B cell (primary cell): Measurements from ENCODE around the gene RDH8. TPM values are rescaled to one million over a fixed set of nuclear protein-coding genes. Genes with fewer than 3 reads are reported as not detected.

Source experiments
- ATAC-seq: fragments of 200-7000 bp; cut with Tn5 transposase; one replicate; pipeline ENCODE4 v1.10.0; 2021; ENCODE audit warnings: low read depth, mild to moderate bottlenecking, moderate number of reproducible peaks, moderate library complexity
- CTCF ChIA-PET: fragments of 350-600 bp; sonication (Branson Sonifier 250); formaldehyde crosslinking; loops from one replicate; lab custom pipeline; 2021; ENCODE audit warnings: antibody characterized with exemption, inconsistent platforms; lab: Charles Lee
- POLR2A ChIA-PET: fragments of 350-600 bp; sonication (Branson Sonifier 250); formaldehyde crosslinking; loops from one replicate; lab custom pipeline; 2021; ENCODE audit warnings: antibody characterized with exemption; lab: Charles Lee
- DNase-seq: peaks from one replicate; pipeline ENCODE4 v3.0.0; 2013
- H2AFZ ChIP-seq: 2 replicates; pipeline ENCODE4 v1.6.1; 2012; ENCODE audit warnings: mild to moderate bottlenecking, low read depth, low read length; ENCODE audit not compliant: insufficient read depth, poor library complexity, severe bottlenecking
- H3K27ac ChIP-seq, 2 donors: 1 replicate in 1 of 2; 2 replicates in 1 of 2; pipeline ENCODE4 v1.5.1; 2012 to 2013; ENCODE audit warnings: low read length in 2 of 2, mild to moderate bottlenecking in 2 of 2, moderate library complexity in 1 of 2
- H3K27me3 ChIP-seq, 4 experiments: fragments of 200-600 bp in 1 of 4; sonication (generic) in 1 of 4; replicated peaks in 1 of 4; 1 replicate in 2 of 4; 2 replicates in 2 of 4; pipeline versions ENCODE4 v1.6.1 to v1.7.0; 2013 to 2016; ENCODE audit warnings: low read length in 3 of 4, mild to moderate bottlenecking in 2 of 4, mixed read lengths in 1 of 4, moderate library complexity in 1 of 4; ENCODE audit not compliant: insufficient read depth in 4 of 4, control insufficient read depth in 3 of 4; ENCODE audit errors: control extremely low read depth in 1 of 4
- H3K36me3 ChIP-seq, 2 experiments: replicated peaks in 1 of 2; 1 replicate in 1 of 2; 2 replicates in 1 of 2; pipeline versions ENCODE4 v1.6.1 to v1.7.1; 2013; ENCODE audit warnings: low read length in 1 of 2; ENCODE audit not compliant: insufficient read depth in 2 of 2, control insufficient read depth in 1 of 2; ENCODE audit errors: control extremely low read depth in 1 of 2, extremely low read depth in 1 of 2
- H3K4me1 ChIP-seq, 2 donors: fragments of 200-600 bp in 1 of 2; sonication (generic) in 1 of 2; 1 replicate in 1 of 2; 2 replicates in 1 of 2; pipeline versions ENCODE4 v1.5.1 to v1.6.1; 2013 to 2017; ENCODE audit warnings: low read length in 2 of 2; ENCODE audit not compliant: control insufficient read depth in 2 of 2, insufficient read depth in 2 of 2
- H3K4me2 ChIP-seq: replicated peaks from 2 replicates; pipeline ENCODE3; 2012; ENCODE audit warnings: mild to moderate bottlenecking, low read depth, low read length; ENCODE audit not compliant: poor library complexity, severe bottlenecking
- H3K4me3 ChIP-seq, 5 experiments: fragments of 200-600 bp in 1 of 5; sonication (generic) in 1 of 5; 1 replicate in 3 of 5; 2 replicates in 2 of 5; pipeline versions ENCODE4 v1.5.1 to v1.7.0; 2011 to 2016; ENCODE audit warnings: low read length in 4 of 5, mild to moderate bottlenecking in 4 of 5, low read depth in 2 of 5, control low read depth in 1 of 5, moderate library complexity in 1 of 5; ENCODE audit not compliant: insufficient read depth in 1 of 5; ENCODE audit errors: control extremely low read depth in 1 of 5, extremely low read depth in 1 of 5
- H3K79me2 ChIP-seq: fragments of 200-600 bp; sonication (generic); one replicate; pipeline ENCODE4 v1.6.0; 2016; ENCODE audit warnings: low read length; ENCODE audit not compliant: control insufficient read depth, insufficient read depth
- H3K9ac ChIP-seq: fragments of 200-600 bp; sonication (generic); 2 replicates; pipeline ENCODE4 v1.6.1; 2017; ENCODE audit warnings: mild to moderate bottlenecking, low read length, moderate library complexity
- H3K9me3 ChIP-seq, 3 donors: one replicate each; pipeline versions ENCODE4 v1.6.1 to v1.7.1; 2013; ENCODE audit warnings: low read length in 2 of 3; ENCODE audit not compliant: control insufficient read depth in 2 of 3, insufficient read depth in 1 of 3; ENCODE audit errors: control extremely low read depth in 1 of 3
- H4K20me1 ChIP-seq: 2 replicates; pipeline ENCODE4 v1.6.0; 2012; ENCODE audit warnings: mild to moderate bottlenecking, low read length; ENCODE audit not compliant: insufficient read depth, control insufficient read depth, poor library complexity, severe bottlenecking
- H3K27ac Mint-ChIP-seq: one replicate; pipeline ENCODE4 v1.8.0; 2021; ENCODE audit warnings: mixed read lengths
- H3K27me3 Mint-ChIP-seq: one replicate; pipeline ENCODE4 v1.8.0; 2021; ENCODE audit warnings: mixed read lengths
- H3K4me1 Mint-ChIP-seq: one replicate; pipeline ENCODE4 v1.8.0; 2021; ENCODE audit warnings: mixed read lengths
- H3K4me3 Mint-ChIP-seq: one replicate; pipeline ENCODE4 v1.8.0; 2021; ENCODE audit warnings: mixed read lengths
- H3K9me3 Mint-ChIP-seq: one replicate; pipeline ENCODE4 v1.8.0; 2022; ENCODE audit warnings: mixed read lengths; ENCODE audit not compliant: insufficient read depth
- EZH2 ChIP-seq: IDR thresholded peaks from 2 replicates; pipeline ENCODE4 v1.6.1; 2012; ENCODE audit warnings: borderline replicate concordance, low read depth, mild to moderate bottlenecking, moderate library complexity, low read length; ENCODE audit not compliant: insufficient read depth, poor library complexity, severe bottlenecking
- WGBS: methylation state at CpG from one replicate; pipeline ENCODE4 v1.1.5; 2013; ENCODE audit warnings: missing lambda C conversion rate; ENCODE audit not compliant: insufficient coverage; 5-methylcytosine and 5-hydroxymethylcytosine counted together
- intact Hi-C: fragments of 100-400 bp; cut with micrococcal nuclease; formaldehyde crosslinking; loops from one replicate; pipeline ENCODE4 v1.10.0; 2022
- polyA plus RNA-seq: library from polyadenylated mRNA; depleted of rRNA; stranded (reverse); fragments of >200 nt; gene quantifications from 2 replicates; pipeline ENCODE4 v1.2.3, GENCODE V29; 2012
- total RNA-seq, 2 donors: library from RNA; stranded (reverse); fragments of 120-200 nt in 1 of 2; gene quantifications; 1 replicate in 1 of 2; 2 replicates in 1 of 2; pipeline versions ENCODE4 v1.2.3 to v1.2.4, GENCODE V29; 2013 to 2022
- TF ChIP-seq, protein P1 (sequence below): fragments of 200-600 bp; IDR thresholded peaks from one replicate; pipeline ENCODE4 v1.8.0; 2022; ENCODE audit warnings: antibody characterized with exemption, mild to moderate bottlenecking

Gene RDH8
- total and polyA plus RNA-seq, 2 donors (not counting 1 experiment from before 2014, with no cell fraction given): not detected

DNA sequence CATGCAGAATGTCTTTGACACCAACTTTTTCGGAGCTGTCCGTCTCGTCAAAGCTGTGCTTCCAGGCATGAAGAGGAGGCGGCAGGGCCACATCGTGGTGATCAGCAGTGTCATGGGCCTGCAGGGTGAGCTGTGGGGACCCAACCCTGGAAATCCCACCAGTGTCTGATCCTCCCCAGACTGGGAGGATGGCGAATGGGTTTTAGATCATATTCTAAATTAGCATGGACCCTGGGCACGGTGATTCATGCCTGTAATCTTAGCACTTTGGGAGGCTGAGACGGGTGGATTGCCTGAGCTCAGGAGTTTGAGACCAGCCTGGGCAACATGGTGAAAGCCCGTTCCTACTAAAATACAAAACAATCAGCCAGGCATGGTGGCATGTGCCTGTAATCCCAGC lies 5.5 kb downstream of the RDH8 start:
- no peaks in the 10 kb centered on the region for H3K4me1 Mint-ChIP-seq
- DNase-seq: no peak
- H3K4me1 ChIP-seq: no peaks in the 10 kb centered on the region
- TF ChIP-seq EZH2: no peak
- TF ChIP-seq, protein P1, sequence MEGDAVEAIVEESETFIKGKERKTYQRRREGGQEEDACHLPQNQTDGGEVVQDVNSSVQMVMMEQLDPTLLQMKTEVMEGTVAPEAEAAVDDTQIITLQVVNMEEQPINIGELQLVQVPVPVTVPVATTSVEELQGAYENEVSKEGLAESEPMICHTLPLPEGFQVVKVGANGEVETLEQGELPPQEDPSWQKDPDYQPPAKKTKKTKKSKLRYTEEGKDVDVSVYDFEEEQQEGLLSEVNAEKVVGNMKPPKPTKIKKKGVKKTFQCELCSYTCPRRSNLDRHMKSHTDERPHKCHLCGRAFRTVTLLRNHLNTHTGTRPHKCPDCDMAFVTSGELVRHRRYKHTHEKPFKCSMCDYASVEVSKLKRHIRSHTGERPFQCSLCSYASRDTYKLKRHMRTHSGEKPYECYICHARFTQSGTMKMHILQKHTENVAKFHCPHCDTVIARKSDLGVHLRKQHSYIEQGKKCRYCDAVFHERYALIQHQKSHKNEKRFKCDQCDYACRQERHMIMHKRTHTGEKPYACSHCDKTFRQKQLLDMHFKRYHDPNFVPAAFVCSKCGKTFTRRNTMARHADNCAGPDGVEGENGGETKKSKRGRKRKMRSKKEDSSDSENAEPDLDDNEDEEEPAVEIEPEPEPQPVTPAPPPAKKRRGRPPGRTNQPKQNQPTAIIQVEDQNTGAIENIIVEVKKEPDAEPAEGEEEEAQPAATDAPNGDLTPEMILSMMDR: no peak
- H3K27me3 Mint-ChIP-seq: peaks cover 25% of the 10 kb centered on the region
- ChIA-PET POLR2A (no interaction called here), CTCF (interaction anchor here (2.2 kb wide), 1 partner anchor 9 kb away, joined by 6 read pairs; no protein-coding TSS in a partner anchor)
- H3K9me3 ChIP-seq: no peaks in the 10 kb centered on the region
- H2AFZ ChIP-seq: no peak overlapping the region
- H3K9ac ChIP-seq: no peak overlapping the region
- no peaks in the 10 kb centered on the region for H3K79me2 ChIP-seq
- H3K4me3 Mint-ChIP-seq: no peak overlapping the region
- H3K4me2 ChIP-seq: no peak overlapping the region
- H4K20me1 ChIP-seq: no peaks in the 10 kb centered on the region
- intact Hi-C loops: no loop called here
- H3K27ac Mint-ChIP-seq: no peak overlapping the region
- H3K27ac ChIP-seq: no peak overlapping the region
- H3K27me3 ChIP-seq: peaks cover 0 to 9% (median 0%) of the 10 kb centered on the region in 4 experiments
- WGBS: 84% methylated on average over 7 of the region's 9 CpGs
- no peak overlapping the region for H3K4me3 ChIP-seq
- no peak for ATAC-seq
- no peaks in the 10 kb centered on the region for H3K9me3 Mint-ChIP-seq
- H3K36me3 ChIP-seq: no peaks in the 10 kb centered on the region

DNA sequence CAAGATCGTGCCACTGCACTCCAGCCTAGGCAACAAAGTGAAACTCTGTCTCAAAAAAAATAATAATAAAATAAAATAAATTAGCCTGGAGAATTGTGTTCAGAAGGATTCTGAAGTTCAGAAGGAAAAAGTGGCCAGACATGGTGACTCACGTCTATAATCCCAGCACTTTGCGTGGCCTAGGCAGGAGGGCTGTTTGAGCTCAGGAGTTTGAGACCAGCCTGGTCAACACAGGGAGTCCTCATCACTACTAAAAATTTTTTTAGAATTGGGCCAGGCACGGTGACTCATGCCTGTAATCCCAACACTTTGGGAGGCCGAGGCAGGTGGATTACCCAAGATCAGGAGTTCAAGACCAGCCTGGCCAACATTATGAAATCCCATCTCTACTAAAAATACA lies 6.0 kb downstream of the RDH8 start:
- ChIA-PET CTCF (interaction anchor here (2.2 to 2.3 kb wide), 2 partner anchors 8 to 10 kb away, joined by 6 read pairs; no protein-coding TSS in a partner anchor), POLR2A (no interaction called here)
- Histone ChIP-seq H3K27me3 (peaks cover 0 to 9% (median 0%) of the 10 kb centered on the region in 4 experiments), H3K4me1 (no peaks in the 10 kb centered on the region), H3K9ac (no peak overlapping the region), H2AFZ (no peak overlapping the region), H3K79me2 (no peaks in the 10 kb centered on the region), H4K20me1 (no peaks in the 10 kb centered on the region), H3K36me3 (no peaks in the 10 kb centered on the region), H3K27ac (no peak overlapping the region), H3K4me2 (no peak overlapping the region), H3K4me3 (no peak overlapping the region), H3K9me3 (no peaks in the 10 kb centered on the region)
- Mint-ChIP-seq H3K4me1 (no peaks in the 10 kb centered on the region), H3K27ac (no peak overlapping the region), H3K4me3 (no peak overlapping the region), H3K27me3 (peaks cover 21% of the 10 kb centered on the region), H3K9me3 (no peaks in the 10 kb centered on the region)
- 88% methylated on average over 3 of the region's 5 CpGs for WGBS
- DNase-seq: no peak
- TF ChIP-seq, protein P1: no peak
- TF ChIP-seq EZH2: no peak
- intact Hi-C loops: no loop called here
- ATAC-seq: no peak
